Measurements from ENCODE around the gene CLEC18C. TPM values are rescaled to one million over a fixed set of nuclear protein-coding genes. Genes with fewer than 3 reads are reported as not detected.
"Not testable (repeated sequence)": the region's sequence is repeated elsewhere in the genome, so short reads cannot be mapped to it uniquely, and the experiment has no call there.

Gene CLEC18C
- total and polyA plus RNA-seq, 12 donors: 0.09 to 0.37 (median 0.20) TPM; not detected in 5

DNA sequence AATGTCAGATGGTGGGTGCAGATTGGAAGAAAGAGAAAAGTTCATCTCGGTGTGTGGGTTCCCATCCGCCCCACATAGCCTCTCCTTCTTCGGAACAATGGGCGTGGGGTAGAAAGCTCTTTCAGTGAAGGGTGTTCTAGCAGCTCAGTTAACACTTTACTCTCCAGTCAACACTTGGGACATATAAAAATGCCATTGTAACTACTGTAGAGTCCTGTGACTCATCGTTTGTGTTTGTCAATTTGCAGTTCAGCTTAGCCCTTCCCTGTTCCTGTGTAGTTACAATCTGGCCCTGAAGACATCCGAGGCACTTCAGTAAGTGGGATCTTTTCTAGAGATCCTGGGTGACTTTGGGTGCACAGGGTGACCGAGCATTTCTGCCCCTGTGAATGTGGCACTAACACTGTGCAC lies 11.5 kb upstream of the CLEC18C start:
- Histone ChIP-seq H3K9me3 (no peaks in the 10 kb centered on the region), H3K36me3 (peaks cover 0 to 64% (median 27%) of the 10 kb centered on the region in 9 donors), H3K27ac (no peak overlapping the region), H3K4me3 (no peak overlapping the region), H3K27me3 (no peaks in the 10 kb centered on the region), H3K4me1 (peaks cover 0 to 4% (median 0%) of the 10 kb centered on the region in 9 donors)
- intact Hi-C loops (cut with DNase I): loop anchor here in 4 of 10 donors (10.0 kb wide), 3 partner anchors 93 to 493 kb away; partner anchors contain the start of gene EXOSC6 (in 2 of the 4)
- ATAC-seq (no peak), DNase-seq (no peak)
- TF ChIP-seq, protein P1, sequence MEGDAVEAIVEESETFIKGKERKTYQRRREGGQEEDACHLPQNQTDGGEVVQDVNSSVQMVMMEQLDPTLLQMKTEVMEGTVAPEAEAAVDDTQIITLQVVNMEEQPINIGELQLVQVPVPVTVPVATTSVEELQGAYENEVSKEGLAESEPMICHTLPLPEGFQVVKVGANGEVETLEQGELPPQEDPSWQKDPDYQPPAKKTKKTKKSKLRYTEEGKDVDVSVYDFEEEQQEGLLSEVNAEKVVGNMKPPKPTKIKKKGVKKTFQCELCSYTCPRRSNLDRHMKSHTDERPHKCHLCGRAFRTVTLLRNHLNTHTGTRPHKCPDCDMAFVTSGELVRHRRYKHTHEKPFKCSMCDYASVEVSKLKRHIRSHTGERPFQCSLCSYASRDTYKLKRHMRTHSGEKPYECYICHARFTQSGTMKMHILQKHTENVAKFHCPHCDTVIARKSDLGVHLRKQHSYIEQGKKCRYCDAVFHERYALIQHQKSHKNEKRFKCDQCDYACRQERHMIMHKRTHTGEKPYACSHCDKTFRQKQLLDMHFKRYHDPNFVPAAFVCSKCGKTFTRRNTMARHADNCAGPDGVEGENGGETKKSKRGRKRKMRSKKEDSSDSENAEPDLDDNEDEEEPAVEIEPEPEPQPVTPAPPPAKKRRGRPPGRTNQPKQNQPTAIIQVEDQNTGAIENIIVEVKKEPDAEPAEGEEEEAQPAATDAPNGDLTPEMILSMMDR (IDR thresholded peaks at IDR 0.05): no peak
- 63 to 67% methylated on average over 7 of the region's 7 CpGs for WGBS, 2 donors

DNA sequence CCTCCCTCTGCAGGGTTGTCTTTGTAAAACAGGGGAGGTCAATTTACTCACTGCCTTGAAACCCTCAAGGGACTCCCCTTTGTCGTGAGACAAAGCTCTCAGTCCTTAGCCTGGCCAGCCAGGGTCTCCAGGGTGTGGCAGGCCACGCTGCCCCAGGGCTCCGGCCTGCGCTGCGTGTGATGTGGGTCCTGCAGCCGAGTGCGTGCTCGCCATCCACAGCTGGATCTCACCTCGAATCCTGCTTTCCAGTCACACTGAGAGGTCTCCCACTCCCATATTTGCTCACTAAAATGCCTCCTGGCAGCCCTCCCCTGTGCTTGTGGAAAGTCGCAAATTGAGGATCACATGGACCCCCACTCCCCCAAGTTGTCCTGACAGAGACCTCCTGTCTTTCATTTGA lies 10.0 kb upstream of the CLEC18C start:
- ATAC-seq (no peak), DNase-seq (no peak)
- no peak overlapping the region for H3K27ac ChIP-seq
- 84 to 88% methylated on average over 10 of the region's 10 CpGs for WGBS, 2 donors
- peaks cover 0 to 49% (median 14%) of the 10 kb centered on the region in 9 donors for H3K36me3 ChIP-seq
- no peak overlapping the region for H3K4me3 ChIP-seq
- H3K9me3 ChIP-seq: no peaks in the 10 kb centered on the region
- TF ChIP-seq, protein P1 (IDR thresholded peaks at IDR 0.05): no peak
- H3K27me3 ChIP-seq: no peaks in the 10 kb centered on the region
- H3K4me1 ChIP-seq: peaks cover 0 to 4% (median 0%) of the 10 kb centered on the region in 9 donors
- intact Hi-C loops (cut with DNase I): loop anchor here in 4 of 10 donors (10.0 kb wide), 3 partner anchors 91 to 491 kb away; partner anchors contain the start of gene EXOSC6 (in 2 of the 4)

DNA sequence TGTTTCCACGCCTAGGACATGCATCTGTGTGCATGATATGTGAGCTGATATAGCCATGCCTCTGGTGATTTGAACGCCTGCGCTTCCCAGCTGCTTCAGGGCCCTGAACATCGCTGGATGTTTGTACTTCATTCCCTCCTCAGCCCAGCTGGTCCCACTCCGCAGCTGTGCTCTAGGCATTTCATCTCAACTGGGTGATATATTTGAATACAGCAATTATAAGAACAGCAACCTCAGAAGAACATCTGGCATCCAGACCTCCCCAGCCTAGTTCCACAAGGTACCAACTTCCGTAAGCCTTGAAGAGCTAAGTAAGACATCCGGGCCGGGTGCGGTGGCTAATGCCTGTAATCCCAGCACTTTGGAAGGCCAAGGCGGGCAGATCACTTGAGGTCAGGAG lies 6.9 kb upstream of the CLEC18C start:
- intact Hi-C loops (cut with DNase I): loop anchor here in 4 of 10 donors (10.0 kb wide), 3 partner anchors 88 to 488 kb away; partner anchors contain the start of gene EXOSC6 (in 2 of the 4)
- H3K27ac ChIP-seq, H3K27me3 ChIP-seq, H3K4me3 ChIP-seq, H3K4me1 ChIP-seq, H3K9me3 ChIP-seq: not testable (repeated sequence)
- H3K36me3 ChIP-seq: peaks cover 0 to 18% (median 8%) of the 10 kb centered on the region in 9 donors
- 84 to 92% methylated on average over 5 of the region's 10 CpGs for WGBS, 2 donors
- ATAC-seq (peak in 6 of 8 donors; percentile 29 to 68 (median 43)), DNase-seq (peak in 1 of 2 donors; percentile 2)

DNA sequence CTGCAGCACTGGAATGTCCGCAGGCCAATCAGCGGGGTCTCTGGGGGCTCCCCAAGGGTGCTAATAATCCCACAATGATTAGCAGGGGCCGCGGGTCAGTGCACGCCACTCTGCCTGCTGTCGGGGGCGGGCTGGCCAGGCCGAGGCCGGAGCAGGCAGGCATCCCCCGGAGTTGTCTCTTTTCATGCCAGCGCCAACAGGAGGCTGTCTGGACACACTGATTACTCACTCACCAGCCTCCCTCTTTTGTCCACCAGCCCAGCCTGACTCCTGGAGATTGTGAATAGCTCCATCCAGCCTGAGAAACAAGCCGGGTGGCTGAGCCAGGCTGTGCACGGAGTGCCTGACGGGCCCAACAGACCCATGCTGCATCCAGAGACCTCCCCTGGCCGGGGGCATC lies 329 bp downstream of the CLEC18C start:
- intact Hi-C loops (cut with DNase I); H3K4me1 ChIP-seq; H3K27me3 ChIP-seq; H3K9me3 ChIP-seq; H3K4me3 ChIP-seq; H3K36me3 ChIP-seq; H3K27ac ChIP-seq: not testable (repeated sequence)
- 53 to 81% methylated on average over 3 to 7 of the region's 15 CpGs for WGBS, 2 donors
- ATAC-seq: peak in 1 of 8 donors; percentile 11
- peak in 1 of 2 donors; percentile 2 for DNase-seq

DNA sequence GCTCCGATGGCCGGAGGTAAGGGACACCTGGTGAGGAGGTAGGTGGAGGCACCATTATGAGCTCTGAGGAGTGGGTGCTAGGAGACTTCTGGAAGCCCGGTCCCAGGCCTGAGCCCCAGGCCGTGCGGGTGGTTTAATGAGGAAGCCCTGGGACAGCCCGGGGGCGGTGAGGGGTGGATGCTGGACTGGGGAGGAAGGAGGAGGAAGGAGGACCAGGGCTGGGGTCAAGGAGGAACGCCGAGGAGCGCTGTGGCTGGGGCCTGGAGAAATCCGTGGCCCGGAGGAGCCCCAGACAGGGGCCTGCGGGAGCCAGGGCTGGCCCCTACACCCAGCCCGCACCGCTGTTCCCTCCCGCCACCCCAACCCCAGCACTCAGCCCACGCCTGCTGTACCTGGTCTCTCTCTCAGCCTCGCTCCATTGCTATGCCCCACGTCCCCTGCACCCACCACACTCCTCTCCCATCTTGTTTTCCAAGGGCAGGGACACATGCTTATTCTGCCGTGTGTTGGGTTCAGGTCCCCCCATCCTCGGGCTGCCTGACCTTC lies 873 bp downstream of the CLEC18C start:
- ATAC-seq: peak in 6 of 8 donors; percentile 16 to 51 (median 22)
- H3K27ac ChIP-seq; H3K36me3 ChIP-seq; H3K27me3 ChIP-seq; H3K4me3 ChIP-seq; intact Hi-C loops (cut with DNase I); DNase-seq; H3K9me3 ChIP-seq; H3K4me1 ChIP-seq: not testable (repeated sequence)
- WGBS, 2 donors: 69% methylated on average over 5 of the region's 21 CpGs; no CpG with 5 or more reads in 1 of the 2 donors

DNA sequence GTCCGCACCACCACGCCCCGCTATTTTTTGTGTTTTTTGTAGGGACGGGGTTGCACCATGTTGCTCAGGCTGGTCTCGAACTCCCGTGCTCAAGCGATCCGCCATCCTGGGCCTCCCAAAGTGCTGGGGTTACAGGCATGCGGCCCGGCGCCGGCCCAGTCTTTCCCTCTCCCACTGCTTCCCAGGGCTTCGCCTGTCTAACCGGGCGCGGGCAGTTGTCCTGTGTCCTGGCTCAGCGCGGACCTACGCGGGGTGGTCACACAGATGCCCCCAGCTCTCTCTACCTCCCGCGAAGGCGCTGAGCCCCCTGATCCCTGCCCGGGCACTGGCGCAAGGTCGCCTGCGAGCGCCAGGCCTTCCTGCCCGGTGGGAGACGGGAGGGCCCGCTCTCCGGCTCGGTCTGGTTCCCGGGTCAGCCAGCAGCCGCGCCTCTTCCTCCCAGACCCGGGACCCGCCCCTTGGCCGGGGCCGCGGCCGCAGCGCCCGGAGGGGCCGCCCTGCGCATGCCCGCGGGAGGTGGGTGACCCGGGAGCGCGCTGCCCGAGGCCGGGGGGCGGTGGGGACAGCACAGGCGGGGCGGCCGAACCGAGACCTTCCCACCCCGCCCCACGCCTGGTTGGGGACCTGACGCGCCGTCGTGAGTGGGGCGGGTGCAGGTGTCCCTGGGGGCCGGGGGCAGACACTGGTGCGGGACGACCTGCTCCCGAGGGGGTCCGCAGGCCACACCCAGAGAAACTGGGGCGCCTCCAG lies 14.4 kb downstream of the CLEC18C start:
- H3K9me3 ChIP-seq; H3K36me3 ChIP-seq; H3K4me1 ChIP-seq; H3K27me3 ChIP-seq; intact Hi-C loops (cut with DNase I): not testable (repeated sequence)
- DNase-seq (peak in 1 of 2 donors; percentile 62), ATAC-seq (peak; percentile 93 to 97 (median 95))
- peak overlapping the region; percentile 21 to 58 (median 50) for H3K4me3 ChIP-seq
- WGBS, 2 donors: 2 to 5% methylated on average over 11 to 19 of the region's 71 CpGs
- H3K27ac ChIP-seq: peak overlapping the region; percentile 51 to 87 (median 74)

DNA sequence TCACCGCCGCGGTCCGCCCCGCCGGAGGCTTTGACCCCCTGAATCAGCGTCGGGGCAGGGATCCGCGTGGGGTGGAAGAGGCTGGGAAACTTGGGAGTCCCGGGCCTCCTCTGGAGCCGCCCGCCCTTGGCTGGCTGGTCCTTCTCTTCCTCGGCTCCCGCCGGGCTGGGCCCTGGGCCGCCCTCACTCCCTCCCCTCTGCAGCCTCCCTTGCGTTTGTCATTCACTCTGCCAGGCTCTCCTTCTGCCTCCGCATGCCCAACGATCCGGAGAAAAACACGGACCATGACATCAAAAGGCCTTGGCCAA lies 15.0 kb downstream of the CLEC18C start:
- WGBS, 2 donors: 1 to 3% methylated on average over 8 to 14 of the region's 22 CpGs
- H3K9me3 ChIP-seq; H3K36me3 ChIP-seq; H3K4me1 ChIP-seq; intact Hi-C loops (cut with DNase I); H3K27me3 ChIP-seq: not testable (repeated sequence)
- H3K27ac ChIP-seq: peak overlapping the region in 8 of 10 donors; percentile 66 to 87 (median 75)
- DNase-seq (peak in 1 of 2 donors; percentile 25), ATAC-seq (peak; percentile 63 to 81 (median 77))
- peak overlapping the region in 9 of 10 donors; percentile 21 to 58 (median 50) for H3K4me3 ChIP-seq

DNA sequence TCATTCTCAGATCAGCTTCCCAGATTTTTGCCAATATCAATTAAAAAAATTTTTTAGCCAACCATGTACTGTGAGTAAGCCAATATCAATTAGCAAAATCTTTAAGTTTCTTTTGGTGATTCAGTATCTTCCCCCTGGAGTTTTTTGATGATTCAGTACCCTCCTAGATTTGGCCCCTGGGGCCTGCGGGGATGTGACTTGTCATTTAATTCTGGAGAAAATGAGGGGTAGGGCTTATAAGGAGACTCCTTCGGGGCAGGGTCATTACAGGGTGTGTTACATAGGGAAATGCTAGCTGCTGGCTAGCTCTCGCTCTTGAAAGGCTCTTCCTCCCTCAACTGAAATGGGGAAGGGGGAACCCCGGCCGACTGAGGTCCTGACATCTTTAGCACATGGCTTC lies 17.0 kb downstream of the CLEC18C start:
- WGBS, 2 donors: no CpG with 5 or more reads among the region's 5 CpGs
- H3K9me3 ChIP-seq; H3K4me3 ChIP-seq; intact Hi-C loops (cut with DNase I); ATAC-seq; H3K36me3 ChIP-seq; H3K27me3 ChIP-seq; DNase-seq; H3K4me1 ChIP-seq; H3K27ac ChIP-seq: not testable (repeated sequence)

DNA sequence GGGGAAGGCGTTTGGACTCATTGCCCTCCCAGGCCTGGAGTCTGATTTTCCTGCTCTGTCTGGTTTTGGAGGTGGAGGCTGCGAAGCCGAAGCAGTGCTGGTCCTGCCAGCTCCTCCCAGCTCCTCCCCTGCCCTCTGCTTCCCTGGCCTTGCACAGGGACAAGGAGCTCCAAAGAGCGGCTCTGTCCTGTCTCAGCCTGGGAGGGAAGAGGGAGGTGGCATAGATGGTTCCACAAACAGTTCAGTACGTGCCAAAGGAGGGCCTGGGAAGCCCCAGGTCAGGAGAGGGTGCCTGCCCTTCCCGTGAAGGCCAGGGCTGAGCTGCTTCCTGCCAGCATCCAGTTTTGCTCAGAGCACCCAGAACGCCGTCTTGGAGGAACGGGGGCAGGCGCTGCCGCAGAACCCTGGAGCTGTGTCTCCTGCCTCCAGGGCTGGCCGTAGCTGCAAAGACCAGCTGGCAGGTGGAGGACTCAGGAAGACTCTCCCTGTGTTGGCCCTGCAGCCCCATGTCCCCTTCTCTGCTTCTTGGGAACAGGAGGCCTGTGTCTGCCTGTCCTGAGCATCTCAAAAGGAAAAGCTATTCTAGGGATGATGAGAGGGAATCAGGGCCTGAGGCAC lies 23.2 kb downstream of the CLEC18C start:
- H3K27ac ChIP-seq; DNase-seq; intact Hi-C loops (cut with DNase I); H3K36me3 ChIP-seq; H3K9me3 ChIP-seq; H3K4me3 ChIP-seq; H3K27me3 ChIP-seq: not testable (repeated sequence)
- peak in 7 of 8 donors; percentile 53 to 76 (median 63) for ATAC-seq
- WGBS, 2 donors: 62 to 68% methylated on average over 8 of the region's 12 CpGs
- peaks cover 0 to 16% (median 0%) of the 10 kb centered on the region in 9 donors for H3K4me1 ChIP-seq
